ENCODE data around the gene PRAMEF15. TPM values are rescaled to one million over a fixed set of nuclear protein-coding genes. Genes with fewer than 3 reads are reported as not detected.
"Not testable (repeated sequence)": the region's sequence is repeated elsewhere in the genome, so short reads cannot be mapped to it uniquely, and the experiment has no call there.

Gene PRAMEF15
- total RNA-seq, 1 experiment from 2014 or later: not detected

DNA sequence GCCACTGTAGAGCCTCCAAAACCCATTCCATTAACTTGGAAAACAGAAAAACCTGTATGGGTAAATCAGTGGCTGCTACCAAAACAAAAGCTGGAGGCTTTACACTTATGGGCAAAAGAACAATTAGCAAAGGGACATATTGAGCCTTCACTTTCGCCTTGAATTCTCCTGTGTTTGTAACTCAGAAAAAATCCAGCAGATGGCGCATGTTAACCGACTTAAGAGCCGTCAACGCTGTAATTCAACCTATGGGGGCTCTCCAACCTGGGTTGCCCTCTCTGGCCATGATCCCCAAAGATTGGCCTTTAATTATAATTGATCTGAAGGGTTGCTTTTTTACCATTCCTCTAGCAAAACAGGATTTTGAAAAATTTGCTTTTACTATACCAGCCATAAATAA, 41.4 kb downstream of the PRAMEF15 start:
- H3K4me1 Mint-ChIP-seq (ENCODE audit: low read depth, unreplicated experiment); H3K27me3 ChIP-seq (replicated peaks; ENCODE audit: control insufficient read depth, insufficient read depth, low read length); H3K4me3 ChIP-seq (ENCODE audit: low read depth, low read length); H3K36me3 Mint-ChIP-seq (ENCODE audit: insufficient read depth, unreplicated experiment); H3K4me3 Mint-ChIP-seq (ENCODE audit: unreplicated experiment); POLR2A ChIA-PET; H3K36me3 ChIP-seq (ENCODE audit: control insufficient read depth, insufficient read depth, low read length); H3K27me3 Mint-ChIP-seq (ENCODE audit: insufficient read depth, unreplicated experiment); H3K9me3 ChIP-seq; H3K27ac Mint-ChIP-seq (ENCODE audit: unreplicated experiment); CTCF ChIA-PET; BruUV-seq (replicated peaks); H3K4me1 ChIP-seq; H3K9me3 Mint-ChIP-seq (ENCODE audit: unreplicated experiment): not testable (repeated sequence)
- intact Hi-C loops (cut with micrococcal nuclease; ENCODE audit: unreplicated experiment): loop anchor here (2.0 kb wide), 1 partner anchor 66 kb away; no protein-coding TSS in a partner anchor
- DNase-seq: peak in 1 of 2 experiments; percentile 44
- TF ChIP-seq, protein P1, sequence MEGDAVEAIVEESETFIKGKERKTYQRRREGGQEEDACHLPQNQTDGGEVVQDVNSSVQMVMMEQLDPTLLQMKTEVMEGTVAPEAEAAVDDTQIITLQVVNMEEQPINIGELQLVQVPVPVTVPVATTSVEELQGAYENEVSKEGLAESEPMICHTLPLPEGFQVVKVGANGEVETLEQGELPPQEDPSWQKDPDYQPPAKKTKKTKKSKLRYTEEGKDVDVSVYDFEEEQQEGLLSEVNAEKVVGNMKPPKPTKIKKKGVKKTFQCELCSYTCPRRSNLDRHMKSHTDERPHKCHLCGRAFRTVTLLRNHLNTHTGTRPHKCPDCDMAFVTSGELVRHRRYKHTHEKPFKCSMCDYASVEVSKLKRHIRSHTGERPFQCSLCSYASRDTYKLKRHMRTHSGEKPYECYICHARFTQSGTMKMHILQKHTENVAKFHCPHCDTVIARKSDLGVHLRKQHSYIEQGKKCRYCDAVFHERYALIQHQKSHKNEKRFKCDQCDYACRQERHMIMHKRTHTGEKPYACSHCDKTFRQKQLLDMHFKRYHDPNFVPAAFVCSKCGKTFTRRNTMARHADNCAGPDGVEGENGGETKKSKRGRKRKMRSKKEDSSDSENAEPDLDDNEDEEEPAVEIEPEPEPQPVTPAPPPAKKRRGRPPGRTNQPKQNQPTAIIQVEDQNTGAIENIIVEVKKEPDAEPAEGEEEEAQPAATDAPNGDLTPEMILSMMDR (IDR thresholded peaks at IDR 0.05; ENCODE audit: insufficient read depth in 1 of 2, low read depth in 1 of 2, low read length in 1 of 2, severe bottlenecking in 1 of 2, unreplicated experiment in 1 of 2): peak; percentile 41 to 49

DNA sequence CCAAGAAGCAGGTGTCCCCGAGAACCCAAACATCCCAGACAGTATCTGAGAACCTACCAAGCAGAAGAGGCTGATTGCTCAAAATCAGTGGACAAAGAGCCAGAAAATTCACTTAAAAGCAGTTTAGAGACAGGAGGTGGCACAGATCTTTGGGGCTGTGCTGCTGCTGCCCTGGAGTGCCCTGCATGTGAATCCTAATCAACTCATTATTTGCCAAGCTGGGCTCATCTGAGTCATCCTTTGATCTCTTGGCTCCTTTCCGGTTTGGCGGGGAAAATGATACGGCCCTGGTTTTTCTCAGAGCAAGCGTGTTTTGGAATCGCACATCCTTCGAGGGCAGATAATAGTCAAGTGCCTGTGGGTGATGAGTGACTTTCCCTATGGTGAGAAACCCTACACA, 47.0 kb downstream of the PRAMEF15 start:
- H3K36me3 ChIP-seq (ENCODE audit: control insufficient read depth, insufficient read depth, low read length); H3K4me1 ChIP-seq; H3K9me3 Mint-ChIP-seq (ENCODE audit: unreplicated experiment); intact Hi-C loops (cut with micrococcal nuclease; ENCODE audit: unreplicated experiment); H3K27me3 Mint-ChIP-seq (ENCODE audit: insufficient read depth, unreplicated experiment); CTCF ChIA-PET; H3K27ac Mint-ChIP-seq (ENCODE audit: unreplicated experiment); H3K4me1 Mint-ChIP-seq (ENCODE audit: low read depth, unreplicated experiment); DNase-seq; H3K27me3 ChIP-seq (replicated peaks; ENCODE audit: control insufficient read depth, insufficient read depth, low read length); H3K4me3 Mint-ChIP-seq (ENCODE audit: unreplicated experiment); H3K9me3 ChIP-seq; H3K36me3 Mint-ChIP-seq (ENCODE audit: insufficient read depth, unreplicated experiment); H3K4me3 ChIP-seq (ENCODE audit: low read depth, low read length); BruUV-seq (replicated peaks); POLR2A ChIA-PET: not testable (repeated sequence)

DNA sequence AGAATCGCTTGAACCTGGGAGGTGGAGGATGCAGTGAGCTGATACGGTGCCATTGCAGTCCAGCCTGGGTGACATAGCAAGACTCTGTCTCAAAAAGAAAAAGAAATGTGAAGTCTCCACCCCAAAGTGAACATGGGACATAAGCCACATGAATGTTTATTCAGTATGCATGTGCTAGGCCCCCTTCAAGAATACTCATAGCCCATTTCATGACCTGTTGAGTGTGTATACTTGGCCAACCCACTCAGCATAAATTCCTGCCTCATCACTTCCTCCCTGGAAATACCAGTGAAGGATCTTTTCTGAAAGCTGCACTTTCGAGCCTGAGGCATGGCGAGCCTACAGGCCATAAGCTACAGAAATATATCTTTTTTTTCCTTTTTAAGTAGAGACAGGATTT, 49.5 kb downstream of the PRAMEF15 start:
- H3K4me1 ChIP-seq; POLR2A ChIA-PET; intact Hi-C loops (cut with micrococcal nuclease; ENCODE audit: unreplicated experiment); H3K9me3 Mint-ChIP-seq (ENCODE audit: unreplicated experiment); H3K36me3 ChIP-seq (ENCODE audit: control insufficient read depth, insufficient read depth, low read length); H3K4me1 Mint-ChIP-seq (ENCODE audit: low read depth, unreplicated experiment); H3K4me3 ChIP-seq (ENCODE audit: low read depth, low read length); BruUV-seq (replicated peaks); H3K4me3 Mint-ChIP-seq (ENCODE audit: unreplicated experiment); DNase-seq; H3K27me3 Mint-ChIP-seq (ENCODE audit: insufficient read depth, unreplicated experiment); H3K27ac Mint-ChIP-seq (ENCODE audit: unreplicated experiment); H3K27me3 ChIP-seq (replicated peaks; ENCODE audit: control insufficient read depth, insufficient read depth, low read length); H3K36me3 Mint-ChIP-seq (ENCODE audit: insufficient read depth, unreplicated experiment); CTCF ChIA-PET; H3K9me3 ChIP-seq: not testable (repeated sequence)

DNA sequence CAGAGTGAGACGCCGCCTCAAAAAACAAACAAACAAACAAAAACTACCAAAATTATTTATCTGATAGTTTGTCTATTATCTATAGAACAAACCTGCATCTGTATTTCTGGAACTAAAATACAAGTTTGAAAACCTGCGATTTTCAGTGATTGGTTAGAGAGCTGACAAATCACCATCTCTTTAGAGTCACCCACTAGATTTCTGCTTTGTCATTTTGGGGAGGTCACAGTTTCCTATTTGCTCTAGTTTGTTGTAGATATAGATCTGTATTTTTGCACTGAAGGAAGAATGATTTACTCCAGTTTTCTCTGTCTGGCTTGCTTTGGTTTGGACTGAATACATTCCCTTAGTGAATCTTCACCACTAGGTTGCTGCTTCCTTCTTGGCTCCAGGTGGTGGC, 51.2 kb downstream of the PRAMEF15 start:
- H3K4me3 Mint-ChIP-seq (ENCODE audit: unreplicated experiment); H3K36me3 ChIP-seq (ENCODE audit: control insufficient read depth, insufficient read depth, low read length); H3K4me3 ChIP-seq (ENCODE audit: low read depth, low read length); H3K27me3 ChIP-seq (replicated peaks; ENCODE audit: control insufficient read depth, insufficient read depth, low read length); H3K4me1 ChIP-seq; BruUV-seq (replicated peaks); H3K9me3 ChIP-seq; POLR2A ChIA-PET; DNase-seq; H3K27me3 Mint-ChIP-seq (ENCODE audit: insufficient read depth, unreplicated experiment); H3K4me1 Mint-ChIP-seq (ENCODE audit: low read depth, unreplicated experiment); CTCF ChIA-PET; H3K9me3 Mint-ChIP-seq (ENCODE audit: unreplicated experiment); H3K36me3 Mint-ChIP-seq (ENCODE audit: insufficient read depth, unreplicated experiment); intact Hi-C loops (cut with micrococcal nuclease; ENCODE audit: unreplicated experiment); H3K27ac Mint-ChIP-seq (ENCODE audit: unreplicated experiment): not testable (repeated sequence)

DNA sequence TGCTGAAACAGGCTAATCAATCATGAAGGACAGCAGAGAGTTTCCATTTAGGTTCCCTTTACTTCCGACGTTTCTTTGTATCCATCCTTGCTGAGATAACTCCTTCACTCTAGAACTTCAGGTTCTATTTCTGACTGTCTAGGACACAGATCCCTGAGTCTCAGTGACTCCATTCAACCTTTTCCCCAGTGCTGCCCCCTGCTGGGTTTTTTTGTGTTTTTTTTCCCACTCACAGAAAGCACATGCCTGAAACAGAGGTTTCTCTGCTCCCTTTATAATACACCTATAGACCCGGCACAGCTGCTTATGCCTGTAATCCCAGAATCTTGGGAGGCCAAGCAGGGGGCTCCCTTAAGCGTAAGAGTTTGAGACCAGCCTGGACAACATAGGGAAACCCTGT, 53.2 kb downstream of the PRAMEF15 start:
- POLR2A ChIA-PET; H3K4me1 Mint-ChIP-seq (ENCODE audit: low read depth, unreplicated experiment); H3K36me3 ChIP-seq (ENCODE audit: control insufficient read depth, insufficient read depth, low read length); H3K36me3 Mint-ChIP-seq (ENCODE audit: insufficient read depth, unreplicated experiment); H3K9me3 Mint-ChIP-seq (ENCODE audit: unreplicated experiment); H3K27me3 Mint-ChIP-seq (ENCODE audit: insufficient read depth, unreplicated experiment); H3K4me3 Mint-ChIP-seq (ENCODE audit: unreplicated experiment); H3K27ac Mint-ChIP-seq (ENCODE audit: unreplicated experiment); H3K9me3 ChIP-seq; intact Hi-C loops (cut with micrococcal nuclease; ENCODE audit: unreplicated experiment); H3K4me1 ChIP-seq; BruUV-seq (replicated peaks); H3K27me3 ChIP-seq (replicated peaks; ENCODE audit: control insufficient read depth, insufficient read depth, low read length); H3K4me3 ChIP-seq (ENCODE audit: low read depth, low read length); CTCF ChIA-PET: not testable (repeated sequence)
- DNase-seq: peak in 1 of 2 experiments; percentile 18

Other genes with a start within 250 kb of the PRAMEF15 start
- not detected in 2 replicates for gene PRAMEF25, start 244.8 kb upstream of the PRAMEF15 start, total RNA-seq (2022)
- gene HNRNPCL2, start 198.7 kb upstream of the PRAMEF15 start, total RNA-seq (2022): not detected in 2 replicates
- gene PRAMEF26, start 159.6 kb upstream of the PRAMEF15 start, total RNA-seq (2022): not detected in 2 replicates
- gene HNRNPCL4, start 149.9 kb upstream of the PRAMEF15 start, total RNA-seq (2022): not detected in 2 replicates
- gene PRAMEF9, start 143.7 kb upstream of the PRAMEF15 start, total RNA-seq (2022): not detected in 2 replicates
- not detected in 2 replicates for gene PRAMEF13, start 114.2 kb upstream of the PRAMEF15 start, total RNA-seq (2022)
- not detected in 2 replicates for gene PRAMEF18, start 89.4 kb upstream of the PRAMEF15 start, total RNA-seq (2022)
- gene PRAMEF5, start 61.4 kb upstream of the PRAMEF15 start, total RNA-seq (2022): not detected in 2 replicates
- gene PRAMEF8, start 30.4 kb upstream of the PRAMEF15 start, total RNA-seq (2022): not detected in 2 replicates
- 0.23 and 0.49 TPM in 2 replicates for gene PRAMEF33, start 12.0 kb upstream of the PRAMEF15 start, total RNA-seq (2022)
- gene PRAMEF14, start 31.6 kb downstream of the PRAMEF15 start, total RNA-seq (2022): not detected in 2 replicates
- not detected in 2 replicates for gene PRAMEF19, start 56.4 kb downstream of the PRAMEF15 start, total RNA-seq (2022)
- not detected in 2 replicates for gene PRAMEF17, start 74.1 kb downstream of the PRAMEF15 start, total RNA-seq (2022)
- gene PRAMEF20, start 94.9 kb downstream of the PRAMEF15 start, total RNA-seq (2022): not detected in 2 replicates
- not detected in 2 replicates for gene LRRC38, start 198.4 kb downstream of the PRAMEF15 start, total RNA-seq (2022)

Data from Caco-2 (cell line).